Transverse colon (tissue), 4 donors: ENCODE data around the gene CYREN.

Source experiments
- EP300 ChIP-seq: sonication (generic); formaldehyde crosslinking; IDR thresholded peaks from one replicate; pipeline ENCODE4 v1.6.1; 2017; ENCODE audit warnings: antibody characterized with exemption, low read depth
- POLR2A ChIP-seq: fragments of 450-650 bp; IDR thresholded peaks from one replicate; pipeline ENCODE4 v1.6.1; 2016; ENCODE audit warnings: antibody characterized with exemption, mild to moderate bottlenecking, moderate library complexity
- POLR2AphosphoS5 ChIP-seq, 3 donors: sonication (generic); formaldehyde crosslinking; IDR thresholded peaks; one replicate each; pipeline ENCODE4 v1.6.1; 2016; ENCODE audit warnings: antibody characterized with exemption in 3 of 3
- TF ChIP-seq, protein P1 (sequence below), 5 experiments: fragments of 200-600 bp in 3 of 5; fragments of 450-650 bp in 2 of 5; sonication (generic) in 3 of 5; IDR thresholded peaks; 1 replicate in 2 of 5; 2 replicates in 3 of 5; pipeline ENCODE4 v1.5.1; 2016 to 2017; ENCODE audit warnings: antibody characterized with exemption in 5 of 5, inconsistent platforms in 3 of 5, mild to moderate bottlenecking in 2 of 5, moderate library complexity in 1 of 5

DNA sequence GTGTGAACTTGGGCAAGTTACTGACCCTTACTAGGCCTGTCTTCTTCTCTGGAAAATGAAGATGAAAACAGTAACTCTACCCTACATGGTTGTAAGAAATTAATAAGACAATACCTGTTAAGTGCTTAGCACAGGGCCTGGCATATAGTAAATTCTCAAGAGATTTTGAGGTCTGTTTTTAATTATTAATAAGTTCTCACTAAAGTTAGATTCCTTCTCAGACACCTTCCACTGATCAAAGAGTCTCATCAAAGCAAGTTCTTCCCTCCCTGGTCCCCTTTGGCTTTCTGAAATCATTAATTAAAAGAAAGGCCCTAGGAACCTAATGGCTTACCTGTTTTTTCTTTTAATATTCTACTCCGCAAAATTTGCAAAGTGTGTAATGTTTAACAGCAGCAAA, 18.1 kb downstream of the CYREN start:
- TF ChIP-seq, protein P1, sequence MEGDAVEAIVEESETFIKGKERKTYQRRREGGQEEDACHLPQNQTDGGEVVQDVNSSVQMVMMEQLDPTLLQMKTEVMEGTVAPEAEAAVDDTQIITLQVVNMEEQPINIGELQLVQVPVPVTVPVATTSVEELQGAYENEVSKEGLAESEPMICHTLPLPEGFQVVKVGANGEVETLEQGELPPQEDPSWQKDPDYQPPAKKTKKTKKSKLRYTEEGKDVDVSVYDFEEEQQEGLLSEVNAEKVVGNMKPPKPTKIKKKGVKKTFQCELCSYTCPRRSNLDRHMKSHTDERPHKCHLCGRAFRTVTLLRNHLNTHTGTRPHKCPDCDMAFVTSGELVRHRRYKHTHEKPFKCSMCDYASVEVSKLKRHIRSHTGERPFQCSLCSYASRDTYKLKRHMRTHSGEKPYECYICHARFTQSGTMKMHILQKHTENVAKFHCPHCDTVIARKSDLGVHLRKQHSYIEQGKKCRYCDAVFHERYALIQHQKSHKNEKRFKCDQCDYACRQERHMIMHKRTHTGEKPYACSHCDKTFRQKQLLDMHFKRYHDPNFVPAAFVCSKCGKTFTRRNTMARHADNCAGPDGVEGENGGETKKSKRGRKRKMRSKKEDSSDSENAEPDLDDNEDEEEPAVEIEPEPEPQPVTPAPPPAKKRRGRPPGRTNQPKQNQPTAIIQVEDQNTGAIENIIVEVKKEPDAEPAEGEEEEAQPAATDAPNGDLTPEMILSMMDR (IDR thresholded peaks at IDR 0.05) = no peak
- TF ChIP-seq POLR2AphosphoS5 (IDR thresholded peaks at IDR 0.05) (no peak), POLR2A (no peak), EP300 (no peak)
